ENCODE measurements around the gene NEURL1. TPM values are rescaled to one million over a fixed set of nuclear protein-coding genes. Genes with fewer than 3 reads are reported as not detected.
A peak's percentile ranks its signal among the peaks of the same experiment; 100 is the strongest.

Gene NEURL1
- total and polyA plus RNA-seq, 10 of the 15 experiments (the other 5 are each of a cell fraction or from before 2014, with no cell fraction given), result 0.02 to 0.05 (median 0.05) TPM; not detected in 6

DNA sequence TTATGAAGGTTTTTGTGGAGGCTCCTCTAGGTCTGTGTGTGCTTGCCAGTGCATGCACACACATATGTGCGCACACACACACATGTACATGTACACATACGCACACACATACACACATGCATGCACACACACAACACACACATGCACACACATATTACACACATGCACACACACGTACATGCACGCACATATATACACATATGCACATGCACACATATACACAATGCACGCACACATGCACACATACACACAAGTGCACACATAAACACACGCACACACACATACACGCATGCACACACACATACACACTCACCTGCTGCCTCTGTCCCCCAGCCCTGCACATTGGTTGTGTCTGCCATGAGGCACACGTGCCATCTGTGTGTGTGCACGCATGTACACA lies 66.3 kb downstream of the NEURL1 start:
- intact Hi-C loops (cut with micrococcal nuclease; ENCODE audit: unreplicated experiment), result no loop called here
- Histone ChIP-seq H3K4me2 (ENCODE audit: control insufficient read depth, insufficient read depth) (no peak overlapping the region), H4K20me1 (ENCODE audit: control insufficient read depth, insufficient read depth) (no peaks in the 10 kb centered on the region; the same call in 1 of the 2 replicates), H3K36me3 (ENCODE audit: control insufficient read depth in 2 of 2, insufficient read depth in 2 of 2, low read length in 1 of 2) (no peaks in the 10 kb centered on the region), H3K79me2 (ENCODE audit: control insufficient read depth, insufficient read depth, low read length) (no peaks in the 10 kb centered on the region), H3K9ac (ENCODE audit: control insufficient read depth, insufficient read depth, low read length) (no peak overlapping the region), H3K4me1 (ENCODE audit: control insufficient read depth, insufficient read depth, low read length) (no peaks in the 10 kb centered on the region), H3K4me3 (no peak overlapping the region), H3K9me3 (replicated peaks; ENCODE audit: control insufficient read depth, insufficient read depth, low read length) (no peaks in the 10 kb centered on the region), H2AFZ (ENCODE audit: control insufficient read depth, low read depth, low read length) (no peak overlapping the region), H3K27me3 (replicated peaks in 1 of 2; ENCODE audit: control insufficient read depth in 2 of 2, insufficient read depth in 2 of 2, low read length in 1 of 2) (peaks cover 6 to 10% of the 10 kb centered on the region in 2 experiments), H3K27ac (ENCODE audit: control insufficient read depth, insufficient read depth) (no peak overlapping the region)
- TF ChIP-seq CHD2 (IDR thresholded peaks at IDR 0.05; ENCODE audit: borderline replicate concordance, low read depth, low read length) (no peak), MYC (IDR thresholded peaks at IDR 0.05; ENCODE audit: insufficient read depth, insufficient read length, insufficient replicate concordance, low read length, severe bottlenecking) (no peak), SP1 (IDR thresholded peaks at IDR 0.05; ENCODE audit: low read depth, low read length) (no peak), NR2C2 (IDR thresholded peaks at IDR 0.05; ENCODE audit: borderline replicate concordance, control insufficient read depth, insufficient read length, low read depth) (no peak), PBX3 (IDR thresholded peaks at IDR 0.05; ENCODE audit: insufficient replicate concordance, low read depth, low read length) (peak; percentile 61), ZSCAN29 (IDR thresholded peaks at IDR 0.05) (no peak), GABPA (IDR thresholded peaks at IDR 0.05; ENCODE audit: low read depth) (no peak), BCL3 (IDR thresholded peaks at IDR 0.05; ENCODE audit: borderline replicate concordance, insufficient read depth, low read depth, low read length, poor library complexity, severe bottlenecking) (peak; percentile 95)
- TF ChIP-seq, protein P1, sequence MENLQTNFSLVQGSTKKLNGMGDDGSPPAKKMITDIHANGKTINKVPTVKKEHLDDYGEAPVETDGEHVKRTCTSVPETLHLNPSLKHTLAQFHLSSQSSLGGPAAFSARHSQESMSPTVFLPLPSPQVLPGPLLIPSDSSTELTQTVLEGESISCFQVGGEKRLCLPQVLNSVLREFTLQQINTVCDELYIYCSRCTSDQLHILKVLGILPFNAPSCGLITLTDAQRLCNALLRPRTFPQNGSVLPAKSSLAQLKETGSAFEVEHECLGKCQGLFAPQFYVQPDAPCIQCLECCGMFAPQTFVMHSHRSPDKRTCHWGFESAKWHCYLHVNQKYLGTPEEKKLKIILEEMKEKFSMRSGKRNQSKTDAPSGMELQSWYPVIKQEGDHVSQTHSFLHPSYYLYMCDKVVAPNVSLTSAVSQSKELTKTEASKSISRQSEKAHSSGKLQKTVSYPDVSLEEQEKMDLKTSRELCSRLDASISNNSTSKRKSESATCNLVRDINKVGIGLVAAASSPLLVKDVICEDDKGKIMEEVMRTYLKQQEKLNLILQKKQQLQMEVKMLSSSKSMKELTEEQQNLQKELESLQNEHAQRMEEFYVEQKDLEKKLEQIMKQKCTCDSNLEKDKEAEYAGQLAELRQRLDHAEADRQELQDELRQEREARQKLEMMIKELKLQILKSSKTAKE (IDR thresholded peaks at IDR 0.05; ENCODE audit: low read depth, poor library complexity, severe bottlenecking), result no peak
- TF ChIP-seq, protein P2, sequence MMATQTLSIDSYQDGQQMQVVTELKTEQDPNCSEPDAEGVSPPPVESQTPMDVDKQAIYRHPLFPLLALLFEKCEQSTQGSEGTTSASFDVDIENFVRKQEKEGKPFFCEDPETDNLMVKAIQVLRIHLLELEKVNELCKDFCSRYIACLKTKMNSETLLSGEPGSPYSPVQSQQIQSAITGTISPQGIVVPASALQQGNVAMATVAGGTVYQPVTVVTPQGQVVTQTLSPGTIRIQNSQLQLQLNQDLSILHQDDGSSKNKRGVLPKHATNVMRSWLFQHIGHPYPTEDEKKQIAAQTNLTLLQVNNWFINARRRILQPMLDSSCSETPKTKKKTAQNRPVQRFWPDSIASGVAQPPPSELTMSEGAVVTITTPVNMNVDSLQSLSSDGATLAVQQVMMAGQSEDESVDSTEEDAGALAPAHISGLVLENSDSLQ (IDR thresholded peaks at IDR 0.05), result no peak
- CTCF ChIA-PET, result no interaction called here
- ATAC-seq, result no peak
- no peak for DNase-seq (ENCODE audit: low read depth, low spot score)
- RAD21 ChIA-PET (ENCODE audit: unreplicated experiment), result no interaction called here
- FAIRE-seq, result no peak
- in situ Hi-C loops (cut with MboI), result no loop called here
- BruUV-seq (replicated peaks), result no TSS peak
- WGBS (ENCODE audit: insufficient coverage, insufficient replicate concordance, low lambda C conversion rate, missing lambda C conversion rate), result 57% methylated on average over 9 of the region's 9 CpGs
- POLR2A ChIA-PET, result no interaction called here
- SMC1A ChIA-PET (ENCODE audit: uncharacterized antibody, unreplicated experiment), result no interaction called here

Measured in GM12878 (cell line).